HepG2 (cell line): Measurements from ENCODE around the gene CCDC91. TPM values are rescaled to one million over a fixed set of nuclear protein-coding genes. Genes with fewer than 3 reads are reported as not detected.

ENCODE experiments used
- BATF2 ChIP-seq: sonication (generic); formaldehyde crosslinking; IDR thresholded peaks from 2 replicates; pipeline ENCODE4 v1.8.0; 2022; ENCODE audit warnings: mild to moderate bottlenecking, missing genetic modification reagents, moderate library complexity
- DPF2 ChIP-seq: sonication (generic); formaldehyde crosslinking; IDR thresholded peaks from 2 replicates; pipeline ENCODE4 v1.4.0; 2020; ENCODE audit warnings: mild to moderate bottlenecking, low read depth, missing genetic modification reagents, borderline replicate concordance
- DRAP1 ChIP-seq: IDR thresholded peaks from 2 replicates; pipeline ENCODE4 v1.6.1; 2016; ENCODE audit warnings: missing genetic modification reagents, missing compliant biosample characterization
- EZH2 ChIP-seq: conservative IDR thresholded peaks from 2 replicates; pipeline ENCODE4 v1.6.1; 2012; ENCODE audit warnings: mild to moderate bottlenecking, low read depth, low read length, moderate library complexity
- HMG20A ChIP-seq: IDR thresholded peaks from 2 replicates; pipeline ENCODE4 v1.6.1; 2016; ENCODE audit warnings: borderline replicate concordance
- JDP2 ChIP-seq: sonication (generic); formaldehyde crosslinking; IDR thresholded peaks from 2 replicates; pipeline ENCODE4 v1.8.1; 2022; ENCODE audit warnings: missing genetic modification reagents, borderline replicate concordance
- LCORL ChIP-seq, 2 experiments: fragments of 450-650 bp in 1 of 2; sonication (generic) in 1 of 2; formaldehyde crosslinking in 1 of 2; IDR thresholded peaks; 2 replicates each; pipeline versions ENCODE4 v1.5.0 to v1.6.1; 2017 to 2020; ENCODE audit warnings: antibody characterized with exemption in 1 of 2, missing genetic modification reagents in 1 of 2
- NAIF1 ChIP-seq: sonication (generic); formaldehyde crosslinking; IDR thresholded peaks from 2 replicates; pipeline ENCODE4 v1.5.0; 2020; ENCODE audit warnings: mild to moderate bottlenecking, missing genetic modification reagents, borderline replicate concordance
- NR2F6 ChIP-seq, 2 experiments: IDR thresholded peaks; 2 replicates each; pipeline ENCODE4 v1.6.1; 2016; ENCODE audit warnings: antibody characterized with exemption in 1 of 2, mild to moderate bottlenecking in 1 of 2
- PRPF4 ChIP-seq: fragments of 200-400 bp; formaldehyde crosslinking; IDR thresholded peaks from 2 replicates; pipeline ENCODE4 v1.6.1; 2016; ENCODE audit warnings: low read length, low read depth; ENCODE audit not compliant: poor library complexity, severe bottlenecking
- SPEN ChIP-seq: sonication (generic); formaldehyde crosslinking; IDR thresholded peaks from 2 replicates; pipeline ENCODE4 v1.5.1; 2020; ENCODE audit warnings: low read depth, mild to moderate bottlenecking, missing genetic modification reagents
- ZKSCAN1 ChIP-seq: fragments of 150-350 bp; IDR thresholded peaks from 2 replicates; pipeline ENCODE4 v1.6.1; 2014; ENCODE audit warnings: low read length
- ZNF121 ChIP-seq: sonication (generic); formaldehyde crosslinking; IDR thresholded peaks from 2 replicates; pipeline ENCODE4 v1.5.0; 2020; ENCODE audit warnings: mild to moderate bottlenecking, missing genetic modification reagents
- ZNF34 ChIP-seq: sonication (generic); formaldehyde crosslinking; IDR thresholded peaks from 2 replicates; pipeline ENCODE4 v1.4.0; 2020; ENCODE audit warnings: mild to moderate bottlenecking, missing genetic modification reagents, borderline replicate concordance
- ZNF441 ChIP-seq: sonication (generic); formaldehyde crosslinking; IDR thresholded peaks from 2 replicates; pipeline ENCODE4 v1.7.0; 2021; ENCODE audit warnings: missing genetic modification reagents, borderline replicate concordance
- ZNF530 ChIP-seq: sonication (generic); formaldehyde crosslinking; IDR thresholded peaks from 2 replicates; pipeline ENCODE4 v1.5.0; 2020; ENCODE audit warnings: low read depth, mild to moderate bottlenecking, missing genetic modification reagents
- ZNF646 ChIP-seq: sonication (generic); formaldehyde crosslinking; IDR thresholded peaks from 2 replicates; pipeline ENCODE4 v1.9.0; 2021; ENCODE audit warnings: mild to moderate bottlenecking, missing genetic modification reagents
- ZNF766 ChIP-seq: sonication (generic); formaldehyde crosslinking; IDR thresholded peaks from 2 replicates; pipeline ENCODE4 v1.5.0; 2020; ENCODE audit warnings: missing genetic modification reagents, borderline replicate concordance
- polyA plus RNA-seq, 8 experiments: library from polyadenylated mRNA; depleted of rRNA in 3 of 8; stranded (reverse) in 7 of 8; unstranded in 1 of 8; fragments of >200 nt; fragmentation: Illumina TruSeq in 4 of 8; extraction: Trizol in 4 of 8; gene quantifications; 2 replicates each; pipeline versions ENCODE4 v1.2.1 to v1.2.3, GENCODE V29; 2011 to 2016; ENCODE audit warnings: low read depth in 4 of 8, missing spikeins in 1 of 8, mixed read lengths in 1 of 8; ENCODE audit not compliant: insufficient read depth in 1 of 8
- total RNA-seq, 5 experiments: library from RNA; depleted of rRNA; stranded (reverse); fragments of >200 nt; fragmentation: Illumina TruSeq; extraction: Trizol; gene quantifications; 2 replicates each; pipeline ENCODE4 v1.2.3, GENCODE V29; 2016; ENCODE audit warnings: low read depth in 1 of 5
- TF ChIP-seq, protein P1 (sequence below): fragments of 450-650 bp; IDR thresholded peaks from 2 replicates; pipeline ENCODE4 v1.6.1; 2017

CCDC91 gene
- total and polyA plus RNA-seq, 2 of the 13 experiments (the other 11 are each of a cell fraction or from before 2014, with no cell fraction given) = 9.8 to 15.8 TPM

DNA sequence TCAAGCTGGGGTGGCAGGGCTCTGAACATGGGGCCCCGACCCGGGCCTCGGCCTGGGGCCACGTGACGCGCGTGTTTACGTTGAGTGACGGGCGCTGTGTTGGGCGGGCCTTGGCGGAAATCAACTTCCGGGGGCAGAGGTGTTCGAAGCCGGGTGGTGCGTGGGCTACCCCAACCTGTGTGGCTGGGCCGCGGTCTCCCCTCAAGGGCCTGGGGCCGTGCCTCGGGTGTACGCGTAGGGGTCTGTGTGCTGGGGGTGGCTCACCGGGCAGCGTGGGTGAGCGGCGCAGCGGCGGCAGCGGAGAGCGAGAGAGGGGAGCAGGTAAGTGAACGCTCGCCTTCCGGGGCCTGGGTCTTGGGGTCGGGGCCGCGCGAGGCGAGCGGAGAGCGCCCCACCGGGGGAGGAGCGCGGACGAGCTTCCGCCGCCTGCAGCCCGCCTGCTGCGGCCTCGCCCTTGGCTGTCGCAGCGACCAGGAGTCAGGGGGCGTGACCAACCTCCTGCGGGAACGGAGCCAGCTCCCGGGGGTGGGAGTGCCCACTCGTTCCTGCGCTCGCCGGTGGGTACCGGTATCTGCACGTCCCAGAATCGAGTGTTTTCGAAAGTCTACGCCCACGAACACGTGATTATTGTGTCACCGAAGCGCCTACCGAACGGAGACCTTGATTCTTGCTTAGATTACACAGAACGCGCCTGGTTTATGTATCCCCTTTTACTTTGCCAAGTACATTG, at the start of gene CCDC91 (continued):
- TF ChIP-seq EZH2 (no peak), ZKSCAN1 (no peak), NAIF1 (peak; percentile 79; the same call in 1 of the 2 replicates), DRAP1 (CRISPR knock-in tag) (peak; percentile 23; the same call in 1 of the 2 replicates), NR2F6 (IDR thresholded peaks at IDR 0.05) (no peak; the same call in 1 of the 2 replicates), NR2F6 (CRISPR knock-in tag; IDR thresholded peaks at IDR 0.05) (no peak; the same call in 1 of the 2 replicates), DPF2 (CRISPR knock-in tag) (no peak), HMG20A (CRISPR knock-in tag) (no peak), PRPF4 (no peak), ZNF34 (CRISPR knock-in tag) (peak; percentile 62; the same call in 1 of the 2 replicates), ZNF121 (peak; percentile 71), ZNF766 (CRISPR knock-in tag) (peak; percentile 88; the same call in 1 of the 2 replicates), BATF2 (CRISPR knock-in tag) (peak; percentile 5; the same call in 1 of the 2 replicates), ZNF441 (CRISPR knock-in tag) (peak; percentile 72; the same call in 1 of the 2 replicates), LCORL (IDR thresholded peaks at IDR 0.05) (no peak), LCORL (CRISPR knock-in tag; IDR thresholded peaks at IDR 0.05) (peak; percentile 74; the same call in 1 of the 2 replicates), JDP2 (CRISPR knock-in tag) (no peak), SPEN (CRISPR knock-in tag) (peak; percentile 93), ZNF646 (CRISPR knock-in tag) (no peak), ZNF530 (CRISPR knock-in tag) (no peak)
- TF ChIP-seq, protein P1, sequence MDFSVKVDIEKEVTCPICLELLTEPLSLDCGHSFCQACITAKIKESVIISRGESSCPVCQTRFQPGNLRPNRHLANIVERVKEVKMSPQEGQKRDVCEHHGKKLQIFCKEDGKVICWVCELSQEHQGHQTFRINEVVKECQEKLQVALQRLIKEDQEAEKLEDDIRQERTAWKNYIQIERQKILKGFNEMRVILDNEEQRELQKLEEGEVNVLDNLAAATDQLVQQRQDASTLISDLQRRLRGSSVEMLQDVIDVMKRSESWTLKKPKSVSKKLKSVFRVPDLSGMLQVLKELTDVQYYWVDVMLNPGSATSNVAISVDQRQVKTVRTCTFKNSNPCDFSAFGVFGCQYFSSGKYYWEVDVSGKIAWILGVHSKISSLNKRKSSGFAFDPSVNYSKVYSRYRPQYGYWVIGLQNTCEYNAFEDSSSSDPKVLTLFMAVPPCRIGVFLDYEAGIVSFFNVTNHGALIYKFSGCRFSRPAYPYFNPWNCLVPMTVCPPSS = no peak
